SK-N-MC (cell line): ENCODE data around the gene SLC39A8.

Source experiments
- EZH2 ChIP-seq: fragments of 200-600 bp; sonication (generic); IDR thresholded peaks from one replicate; pipeline ENCODE4 v1.6.1; 2017; ENCODE audit warnings: antibody characterized with exemption
- FOXP2 ChIP-seq: optimal IDR thresholded peaks from 2 replicates; pipeline ENCODE3; 2011; ENCODE audit warnings: mild to moderate bottlenecking, moderate library complexity; ENCODE audit not compliant: insufficient read depth; ENCODE audit errors: extremely low read length, control extremely low read depth
- POLR2AphosphoS5 ChIP-seq: IDR thresholded peaks from 2 replicates; pipeline ENCODE4 v1.6.1; 2012; ENCODE audit warnings: mild to moderate bottlenecking, low read depth, low read length, borderline replicate concordance

- TF ChIP-seq EZH2 (no peak), POLR2AphosphoS5 (no peak), FOXP2 (no peak)
Measured at GRCh38 chr4:102227388-102227787, 117.9 kb downstream of the SLC39A8 start.
